Upper lobe of left lung (tissue), 6 donors: ENCODE results near the gene CALB2. TPM values are rescaled to one million over a fixed set of nuclear protein-coding genes. Genes with fewer than 3 reads are reported as not detected.
"Not testable (repeated sequence)": the region's sequence is repeated elsewhere in the genome, so short reads cannot be mapped to it uniquely, and the experiment has no call there.

Experiments used
- ATAC-seq, 2 donors: fragments of 200-7000 bp; cut with Tn5 transposase; one replicate each; pipeline ENCODE4 v1.9.1; 2022; ENCODE audit warnings: mild to moderate bottlenecking in 2 of 2, moderate library complexity in 2 of 2; ENCODE audit not compliant: low FRiP score in 2 of 2
- DNase-seq, 2 donors: peaks; one replicate each; pipeline ENCODE4 v3.0.0-alpha.2; 2019 to 2020
- H3K27ac ChIP-seq, 4 donors: fragments of 200-600 bp; sonication (generic); one replicate each; pipeline ENCODE4 v1.5.1; 2016 to 2019
- H3K27me3 ChIP-seq, 4 donors: fragments of 200-600 bp; sonication (generic); one replicate each; pipeline ENCODE4 v1.5.1; 2017 to 2019
- H3K36me3 ChIP-seq, 4 donors: fragments of 200-600 bp; sonication (generic); one replicate each; pipeline ENCODE4 v1.5.1; 2016 to 2019
- H3K4me1 ChIP-seq, 4 donors: fragments of 200-600 bp; sonication (generic); one replicate each; pipeline ENCODE4 v1.5.1; 2018 to 2019
- H3K4me3 ChIP-seq, 4 donors: fragments of 200-600 bp; sonication (generic); one replicate each; pipeline ENCODE4 v1.5.1; 2017 to 2019; ENCODE audit warnings: mild to moderate bottlenecking in 2 of 4, moderate library complexity in 1 of 4
- H3K9me3 ChIP-seq, 4 donors: fragments of 200-600 bp; sonication (generic); one replicate each; pipeline ENCODE4 v1.5.1; 2018 to 2019
- EP300 ChIP-seq, 4 donors: sonication (generic); formaldehyde crosslinking; IDR thresholded peaks; one replicate each; pipeline ENCODE4 v1.5.1; 2017; ENCODE audit warnings: antibody characterized with exemption in 4 of 4, control low read depth in 2 of 4
- POLR2A ChIP-seq, 4 donors: fragments of 450-650 bp; IDR thresholded peaks; one replicate each; pipeline ENCODE4 v1.5.1; 2016 to 2017; ENCODE audit warnings: antibody characterized with exemption in 4 of 4, mild to moderate bottlenecking in 2 of 4
- POLR2AphosphoS5 ChIP-seq, 2 donors: sonication (generic); formaldehyde crosslinking; IDR thresholded peaks; one replicate each; pipeline ENCODE4 v1.5.1; 2017; ENCODE audit warnings: antibody characterized with exemption in 2 of 2
- WGBS, 2 donors: methylation state at CpG; one replicate each; pipeline ENCODE4 v1.1.5; 2017 to 2018; 5-methylcytosine and 5-hydroxymethylcytosine counted together
- total RNA-seq, 6 donors: library from RNA; depleted of rRNA in 4 of 6; stranded (reverse); fragments of >200 nt in 4 of 6; gene quantifications; one replicate each; pipeline versions ENCODE4 v1.1.0 to v1.2.1, GENCODE V29; 2016 to 2021
- TF ChIP-seq, protein P1 (sequence below), 6 experiments: fragments of 450-650 bp in 4 of 6; fragments of 200-600 bp in 2 of 6; sonication (generic) in 2 of 6; IDR thresholded peaks; one replicate each; pipeline ENCODE4 v1.5.1; 2016 to 2019; ENCODE audit warnings: antibody characterized with exemption in 6 of 6
- donor health status: DM: no; HTN: no; CAD: no; lungs with moderate emphysema.
- donor health status: DM: no; HTN: yes; CAD: no; lungs with severe emphysema.

Gene CALB2
- total RNA-seq, 6 donors from 2014 or later: 1.0 to 3.3 (median 2.3) TPM; not detected in 2

GRCh38 chr16:71356051-71356740 is 2.3 kb upstream of the CALB2 start:
- WGBS, 2 donors: 67 to 79% methylated on average over 7 of the region's 7 CpGs
- Histone ChIP-seq H3K9me3 (no peaks in the 10 kb centered on the region), H3K4me3 (no peak overlapping the region), H3K27ac (no peak overlapping the region), H3K4me1 (peaks cover 6 to 17% (median 10%) of the 10 kb centered on the region in 4 donors), H3K36me3 (no peaks in the 10 kb centered on the region), H3K27me3 (peaks cover 0 to 3% (median 0%) of the 10 kb centered on the region in 4 donors)
- DNase-seq (peak in 1 of 2 donors; percentile 32), ATAC-seq (no peak)
- no peak for TF ChIP-seq POLR2AphosphoS5 (IDR thresholded peaks at IDR 0.05)
- TF ChIP-seq, protein P1, sequence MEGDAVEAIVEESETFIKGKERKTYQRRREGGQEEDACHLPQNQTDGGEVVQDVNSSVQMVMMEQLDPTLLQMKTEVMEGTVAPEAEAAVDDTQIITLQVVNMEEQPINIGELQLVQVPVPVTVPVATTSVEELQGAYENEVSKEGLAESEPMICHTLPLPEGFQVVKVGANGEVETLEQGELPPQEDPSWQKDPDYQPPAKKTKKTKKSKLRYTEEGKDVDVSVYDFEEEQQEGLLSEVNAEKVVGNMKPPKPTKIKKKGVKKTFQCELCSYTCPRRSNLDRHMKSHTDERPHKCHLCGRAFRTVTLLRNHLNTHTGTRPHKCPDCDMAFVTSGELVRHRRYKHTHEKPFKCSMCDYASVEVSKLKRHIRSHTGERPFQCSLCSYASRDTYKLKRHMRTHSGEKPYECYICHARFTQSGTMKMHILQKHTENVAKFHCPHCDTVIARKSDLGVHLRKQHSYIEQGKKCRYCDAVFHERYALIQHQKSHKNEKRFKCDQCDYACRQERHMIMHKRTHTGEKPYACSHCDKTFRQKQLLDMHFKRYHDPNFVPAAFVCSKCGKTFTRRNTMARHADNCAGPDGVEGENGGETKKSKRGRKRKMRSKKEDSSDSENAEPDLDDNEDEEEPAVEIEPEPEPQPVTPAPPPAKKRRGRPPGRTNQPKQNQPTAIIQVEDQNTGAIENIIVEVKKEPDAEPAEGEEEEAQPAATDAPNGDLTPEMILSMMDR (IDR thresholded peaks at IDR 0.05): no peak
- TF ChIP-seq POLR2A (IDR thresholded peaks at IDR 0.05): no peak
- TF ChIP-seq EP300 (IDR thresholded peaks at IDR 0.05): no peak

DNA sequence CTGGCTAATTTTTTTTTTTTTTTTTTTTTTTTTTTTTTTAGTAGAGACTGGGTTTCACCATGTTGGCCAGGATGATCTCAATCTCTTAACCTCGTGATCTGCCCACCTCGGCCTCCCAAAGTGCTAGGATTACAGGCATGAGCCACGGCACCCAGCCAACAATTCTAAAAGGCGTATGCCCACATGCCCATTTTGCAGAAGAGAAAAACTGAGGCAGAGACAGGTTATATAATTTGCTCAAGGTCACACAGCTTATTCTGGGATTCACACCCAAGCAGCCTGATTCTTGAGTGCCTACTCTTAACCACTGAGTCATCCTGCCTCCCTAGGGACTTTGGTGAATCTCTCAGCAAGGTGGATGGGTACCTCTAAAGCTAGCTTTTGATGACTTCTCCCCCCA is 1.6 kb upstream of the CALB2 start:
- H3K27ac ChIP-seq, H3K36me3 ChIP-seq, H3K9me3 ChIP-seq, H3K27me3 ChIP-seq, DNase-seq, H3K4me3 ChIP-seq, ATAC-seq: not testable (repeated sequence)
- H3K4me1 ChIP-seq: peaks cover 6 to 17% (median 10%) of the 10 kb centered on the region in 4 donors
- WGBS, 2 donors: 73 to 80% methylated on average over 2 to 4 of the region's 4 CpGs

- TF ChIP-seq POLR2AphosphoS5 (IDR thresholded peaks at IDR 0.05): no peak
- TF ChIP-seq, protein P1 (IDR thresholded peaks at IDR 0.05): no peak
- TF ChIP-seq POLR2A (IDR thresholded peaks at IDR 0.05): no peak
- TF ChIP-seq EP300 (IDR thresholded peaks at IDR 0.05): no peak
- peaks cover 0 to 3% (median 0%) of the 10 kb centered on the region in 4 donors for H3K27me3 ChIP-seq
- peaks cover 6 to 17% (median 10%) of the 10 kb centered on the region in 4 donors for H3K4me1 ChIP-seq
- DNase-seq (no peak), ATAC-seq (no peak)
- WGBS, 2 donors: 19 to 56% methylated on average over 3 to 11 of the region's 11 CpGs
- H3K36me3 ChIP-seq: no peaks in the 10 kb centered on the region
- no peak overlapping the region for H3K27ac ChIP-seq
- no peaks in the 10 kb centered on the region for H3K9me3 ChIP-seq
- no peak overlapping the region for H3K4me3 ChIP-seq
Measured at GRCh38 chr16:71357681-71358080, 842 bp upstream of the CALB2 start.

GRCh38 chr16:71359431-71359830 is 908 bp downstream of the CALB2 start:
- DNase-seq: no peak
- H3K27ac ChIP-seq: no peak overlapping the region
- no peak for TF ChIP-seq EP300 (IDR thresholded peaks at IDR 0.05)
- TF ChIP-seq, protein P1 (IDR thresholded peaks at IDR 0.05): no peak
- no peak for TF ChIP-seq POLR2A (IDR thresholded peaks at IDR 0.05)
- no peak for TF ChIP-seq POLR2AphosphoS5 (IDR thresholded peaks at IDR 0.05)
- WGBS, 2 donors: 82 to 97% methylated on average over 5 to 6 of the region's 6 CpGs
- H3K4me3 ChIP-seq: no peak overlapping the region
- no peaks in the 10 kb centered on the region for H3K9me3 ChIP-seq
- peaks cover 0 to 3% (median 0%) of the 10 kb centered on the region in 4 donors for H3K27me3 ChIP-seq
- ATAC-seq: no peak
- H3K36me3 ChIP-seq: no peaks in the 10 kb centered on the region
- peaks cover 6 to 17% (median 10%) of the 10 kb centered on the region in 4 donors for H3K4me1 ChIP-seq

DNA sequence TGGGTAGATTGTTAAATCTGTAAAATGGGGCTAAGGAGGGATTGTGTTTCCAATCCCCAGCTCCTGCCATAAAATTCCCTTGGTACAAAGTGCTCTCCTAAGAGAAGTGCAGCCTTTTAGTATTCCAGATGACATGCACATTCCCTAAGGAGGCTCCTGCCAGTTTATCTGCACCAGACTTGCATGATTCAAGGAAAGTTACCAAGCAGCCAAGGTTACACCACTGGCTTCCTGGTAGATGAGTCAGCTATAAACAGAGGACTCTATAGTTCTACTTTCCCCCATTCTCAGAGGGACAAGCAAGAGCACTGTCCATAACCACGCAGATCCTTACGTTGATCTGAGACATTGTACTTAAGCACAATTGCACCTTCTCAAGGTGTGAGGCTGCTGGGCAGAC is 1.9 kb downstream of the CALB2 start:
- Histone ChIP-seq H3K27ac (no peak overlapping the region), H3K27me3 (peaks cover 0 to 3% (median 0%) of the 10 kb centered on the region in 4 donors), H3K4me3 (no peak overlapping the region)

More for the DNA sequence above, 1.9 kb downstream of the CALB2 start:
- DNase-seq (no peak), ATAC-seq (no peak)
- Histone ChIP-seq H3K36me3 (no peaks in the 10 kb centered on the region), H3K4me1 (peaks cover 6 to 17% (median 10%) of the 10 kb centered on the region in 4 donors), H3K9me3 (no peaks in the 10 kb centered on the region)
- 73 to 82% methylated on average over 2 of the region's 2 CpGs for WGBS, 2 donors
- no peak for TF ChIP-seq POLR2AphosphoS5 (IDR thresholded peaks at IDR 0.05)
- TF ChIP-seq, protein P1 (IDR thresholded peaks at IDR 0.05): no peak
- no peak for TF ChIP-seq EP300 (IDR thresholded peaks at IDR 0.05)
- no peak for TF ChIP-seq POLR2A (IDR thresholded peaks at IDR 0.05)
